Measurements from ENCODE around the gene TMEM256. TPM values are rescaled to one million over a fixed set of nuclear protein-coding genes. Genes with fewer than 3 reads are reported as not detected.
"Not testable (repeated sequence)": the region's sequence is repeated elsewhere in the genome, so short reads cannot be mapped to it uniquely, and the experiment has no call there.

TMEM256 gene
- total RNA-seq, 2 donors from 2014 or later = 78.9 to 114 TPM

DNA sequence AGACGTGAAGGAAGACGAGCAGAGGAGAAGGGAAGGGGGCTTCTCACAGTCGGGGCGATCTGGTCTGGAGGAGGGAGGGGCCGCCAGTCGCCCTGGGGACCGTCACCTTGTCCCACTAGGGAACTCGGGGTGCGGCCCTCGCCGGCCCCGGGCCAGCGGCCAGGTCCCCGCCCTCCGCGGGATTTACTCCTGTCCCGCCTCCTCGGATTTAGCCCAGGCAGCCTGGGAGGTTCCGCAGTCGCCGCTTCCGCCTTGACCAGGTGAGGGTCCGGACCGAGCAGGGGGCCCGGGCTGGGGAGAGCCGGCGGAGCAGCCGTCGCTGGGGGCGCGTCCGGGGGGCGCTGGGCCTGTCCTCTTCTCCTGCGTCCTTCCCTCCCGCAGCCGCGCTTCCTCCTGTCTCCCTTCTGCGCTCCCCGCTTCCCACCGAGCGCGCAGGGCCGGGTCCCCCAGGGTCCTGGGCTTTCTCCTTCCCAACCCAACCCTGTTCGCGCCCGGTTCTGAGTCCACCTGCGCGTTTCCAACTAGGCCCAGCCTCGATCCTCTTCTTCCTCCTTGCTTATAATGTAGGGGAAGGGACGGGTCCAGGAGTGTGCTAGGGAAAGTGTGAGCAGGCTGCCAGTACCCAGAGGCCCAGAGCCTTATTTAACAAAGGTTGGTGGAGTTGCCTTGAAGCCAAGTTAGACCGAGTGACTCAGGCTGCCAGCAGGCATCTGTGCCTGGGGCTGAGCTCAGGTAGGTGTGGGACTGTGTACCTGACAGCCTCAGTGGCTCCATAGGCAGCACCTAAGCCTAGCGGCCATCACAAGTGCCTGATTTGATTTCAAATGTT, 22.8 kb downstream of the TMEM256 start, which contains the start of gene TNK1:
Gene TNK1, plus strand, starts transcription at position 235 of the 829 bp plus-strand sequence. CDS start 1,838 bp downstream, outside the sequence.
- ATAC-seq (no peak), DNase-seq (ENCODE audit: low spot score in 2 of 2) (no peak)
- no peak within 1 kb of the TSS for H3K27ac Mint-ChIP-seq
- peaks cover 0 to 6% of the 10 kb centered on the region in 2 donors for H3K36me3 Mint-ChIP-seq
- H3K9me3 Mint-ChIP-seq = peaks cover 0 to 6% of the 10 kb centered on the region in 2 donors

DNA sequence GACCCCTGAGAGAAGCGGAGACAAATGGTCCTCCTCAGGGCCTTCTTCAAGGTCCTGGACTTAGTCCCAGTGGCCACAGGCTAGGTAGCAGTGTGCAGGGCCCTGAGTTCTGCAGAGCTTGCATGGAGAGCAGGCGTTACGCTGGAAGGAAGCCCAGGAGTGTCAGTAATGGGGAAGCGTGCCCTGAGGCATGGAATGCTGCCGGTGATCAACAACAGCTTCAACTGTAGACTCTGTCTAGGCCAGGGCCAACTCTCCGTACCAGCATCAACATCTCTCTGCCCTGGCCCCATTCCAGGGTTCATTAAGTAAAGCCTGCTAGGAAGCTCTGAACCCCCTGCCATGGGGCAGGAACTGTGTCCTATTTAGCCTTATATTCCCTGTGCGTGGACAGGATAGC, 23.6 kb downstream of the TMEM256 start:
- Mint-ChIP-seq H3K36me3 (peaks cover 0 to 6% of the 10 kb centered on the region in 2 donors), H3K9me3 (peaks cover 0 to 6% of the 10 kb centered on the region in 2 donors), H3K27ac (no peak overlapping the region)
- DNase-seq (ENCODE audit: low spot score in 2 of 2) = no peak
- ATAC-seq = no peak

DNA sequence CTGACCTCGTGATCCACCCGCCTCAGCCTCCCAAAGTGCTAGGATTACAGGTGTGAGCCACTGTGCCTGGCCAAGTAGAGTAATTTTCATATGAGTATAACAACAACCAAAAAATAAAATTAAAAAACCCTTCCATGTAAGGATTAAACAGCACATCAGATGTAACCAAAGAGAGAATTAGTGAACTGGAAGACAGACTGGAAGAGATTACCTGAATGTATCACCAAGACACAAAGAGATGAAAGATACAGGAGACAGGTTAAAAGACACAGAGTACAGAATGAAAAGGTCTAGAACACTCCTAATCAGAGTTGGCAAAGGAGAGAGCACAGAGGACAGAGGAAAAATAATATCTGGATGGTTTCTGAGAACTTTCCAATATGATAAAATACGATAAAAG, 24.8 kb downstream of the TMEM256 start:
- H3K27ac Mint-ChIP-seq = no peak overlapping the region
- ATAC-seq = no peak
- H3K36me3 Mint-ChIP-seq = peaks cover 0 to 6% of the 10 kb centered on the region in 2 donors
- H3K9me3 Mint-ChIP-seq = peaks cover 0 to 6% of the 10 kb centered on the region in 2 donors
- DNase-seq (ENCODE audit: low spot score in 2 of 2) = no peak

DNA sequence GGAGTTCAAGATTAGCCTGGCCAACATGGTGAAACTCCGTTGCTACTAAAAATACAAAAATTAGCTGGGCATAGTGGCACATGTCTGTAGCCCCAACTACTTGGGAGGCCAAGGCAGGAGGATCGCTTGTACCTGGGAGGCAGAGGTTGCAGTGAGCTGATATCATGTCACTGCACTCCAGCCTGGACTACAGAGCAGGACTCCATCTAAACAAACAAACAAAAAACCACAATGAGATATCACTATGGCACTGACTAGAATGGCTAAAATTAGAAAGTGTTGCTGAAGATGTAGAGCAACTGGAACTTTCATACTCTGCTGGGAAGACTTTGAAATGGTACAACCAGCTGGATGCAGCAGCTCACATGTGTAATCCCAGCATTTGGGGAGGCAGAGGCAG, 29.5 kb downstream of the TMEM256 start:
- peaks cover 0 to 5% of the 10 kb centered on the region in 2 donors for H3K9me3 Mint-ChIP-seq
- H3K36me3 Mint-ChIP-seq = peaks cover 0 to 5% of the 10 kb centered on the region in 2 donors
- DNase-seq (ENCODE audit: low spot score in 2 of 2) (no peak), ATAC-seq (no peak)
- no peak overlapping the region for H3K27ac Mint-ChIP-seq

GRCh38 chr17:7370853-7371252, 33.0 kb downstream of the TMEM256 start:
- Mint-ChIP-seq H3K9me3 (no peaks in the 10 kb centered on the region), H3K36me3 (no peaks in the 10 kb centered on the region), H3K27ac (no peak overlapping the region)
- no peak for ATAC-seq
- DNase-seq (ENCODE audit: low spot score in 2 of 2) = no peak

GRCh38 chr17:7369825-7370224, 34.1 kb downstream of the TMEM256 start:
- ATAC-seq (no peak), DNase-seq (ENCODE audit: low spot score in 2 of 2) (no peak)
- H3K27ac Mint-ChIP-seq = no peak overlapping the region
- no peaks in the 10 kb centered on the region for H3K9me3 Mint-ChIP-seq
- H3K36me3 Mint-ChIP-seq = no peaks in the 10 kb centered on the region

DNA sequence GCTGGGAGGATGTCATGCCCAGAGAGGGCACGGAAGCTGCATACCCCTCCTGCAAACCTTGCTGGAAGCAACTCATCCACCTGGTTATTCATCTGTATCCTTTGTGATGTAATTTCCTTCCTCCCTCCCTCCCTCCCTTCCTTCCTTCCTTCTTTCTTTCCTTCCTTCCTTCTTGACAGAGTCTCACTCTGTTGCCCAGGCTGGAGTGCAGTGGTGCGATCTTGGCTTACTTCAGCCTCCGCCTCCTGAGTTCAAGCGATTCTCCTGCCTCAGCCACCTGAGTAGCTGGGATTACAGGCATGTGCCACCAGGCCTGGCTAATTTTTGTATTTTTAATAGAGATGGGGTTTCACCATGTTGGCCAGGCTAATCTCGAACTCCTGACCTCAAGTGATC, 35.3 kb downstream of the TMEM256 start:
- ATAC-seq = not testable (repeated sequence)

DNA sequence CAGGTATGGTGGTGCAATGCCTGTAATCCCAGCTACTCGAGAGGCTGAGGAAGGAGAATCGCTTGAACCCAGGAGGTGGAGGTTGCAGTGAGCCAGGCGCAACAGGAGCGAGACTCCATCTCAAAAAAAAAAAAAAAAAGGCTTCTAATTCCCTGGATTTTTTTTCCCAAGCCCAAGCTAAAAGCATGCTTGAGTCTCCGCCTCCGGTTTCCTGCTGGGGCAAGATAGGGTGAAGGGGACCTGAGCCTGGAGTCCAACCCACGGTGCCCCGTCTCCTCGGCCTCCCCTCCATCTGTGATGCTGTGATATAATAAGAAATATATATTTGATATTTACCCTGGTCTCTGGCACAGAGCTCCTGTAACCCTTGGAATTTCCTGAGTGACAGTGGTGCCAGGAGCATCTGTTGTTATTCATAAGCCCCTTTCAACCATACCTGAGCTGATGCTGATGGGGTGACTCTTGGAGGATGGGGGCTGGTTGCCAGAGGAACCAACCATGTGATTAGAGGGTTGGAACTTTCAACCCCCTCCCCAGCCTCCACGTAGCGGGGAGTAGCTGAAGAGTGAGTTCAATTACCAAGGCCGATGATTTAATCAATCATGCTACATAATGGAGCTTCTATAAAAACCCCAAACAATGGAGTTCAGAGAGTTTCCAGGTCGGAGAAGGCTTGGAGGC, 35.8 kb downstream of the TMEM256 start:
- no peak for ATAC-seq
- no peaks in the 10 kb centered on the region for H3K36me3 Mint-ChIP-seq
- H3K27ac Mint-ChIP-seq = no peak overlapping the region

More for the DNA sequence above, 35.3 kb downstream of the TMEM256 start:
- not testable (repeated sequence) for H3K36me3 Mint-ChIP-seq; H3K27ac Mint-ChIP-seq; DNase-seq (ENCODE audit: low spot score in 2 of 2); H3K9me3 Mint-ChIP-seq

DNA sequence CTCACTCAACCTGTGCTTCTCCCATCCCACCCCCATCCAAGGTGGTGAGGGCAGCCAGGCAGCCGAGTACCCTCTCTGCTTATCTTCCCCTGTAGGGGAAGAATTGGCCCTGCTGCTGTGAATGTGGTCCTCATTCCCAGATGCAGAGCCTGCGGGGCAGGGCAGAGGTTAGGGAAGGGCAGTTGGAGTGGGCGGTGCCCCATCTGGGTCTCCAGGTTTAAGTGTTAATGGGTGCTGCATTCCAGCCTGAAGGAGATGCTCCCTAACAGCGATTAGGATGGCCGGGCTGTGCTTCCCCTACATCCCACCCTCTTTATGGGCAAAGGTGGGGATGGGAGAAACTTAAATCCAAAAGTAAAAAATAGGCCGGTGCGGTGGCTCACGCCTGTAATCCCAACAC, 36.8 kb downstream of the TMEM256 start:
- Mint-ChIP-seq H3K9me3 (no peaks in the 10 kb centered on the region), H3K36me3 (no peaks in the 10 kb centered on the region), H3K27ac (no peak overlapping the region)
- DNase-seq (ENCODE audit: low spot score in 2 of 2) = no peak
- ATAC-seq = no peak

More for the DNA sequence above, 35.8 kb downstream of the TMEM256 start:
- DNase-seq (ENCODE audit: low spot score in 2 of 2) = no peak
- H3K9me3 Mint-ChIP-seq = no peaks in the 10 kb centered on the region

- DNase-seq (ENCODE audit: low spot score in 2 of 2); ATAC-seq; H3K36me3 Mint-ChIP-seq; H3K27ac Mint-ChIP-seq; H3K9me3 Mint-ChIP-seq: not testable (repeated sequence)
These were observed 37.9 kb downstream of the TMEM256 start for GRCh38 chr17:7365963-7366362.

DNA sequence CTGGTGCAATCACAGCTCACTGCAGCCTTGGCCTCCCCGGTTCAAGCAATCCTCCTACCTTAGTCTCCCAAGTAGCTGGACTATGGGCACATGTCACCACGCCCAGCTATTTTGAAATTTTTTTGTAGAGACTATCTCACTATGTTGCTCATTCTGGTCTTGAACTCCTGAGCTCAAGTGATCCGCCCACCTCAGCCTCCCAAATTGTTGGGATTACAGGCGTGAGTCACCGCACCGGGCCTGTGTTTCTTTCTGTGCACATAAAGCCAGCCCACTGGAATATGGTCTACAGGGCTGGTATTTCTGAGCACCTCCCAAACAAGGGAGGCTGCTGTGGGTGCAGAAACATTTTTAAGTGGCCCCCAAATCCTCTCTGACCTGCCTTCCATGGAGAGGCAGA, 40.6 kb downstream of the TMEM256 start:
- DNase-seq (ENCODE audit: low spot score in 2 of 2) (no peak), ATAC-seq (no peak)
- H3K27ac Mint-ChIP-seq = no peak overlapping the region
- H3K36me3 Mint-ChIP-seq = no peaks in the 10 kb centered on the region
- no peaks in the 10 kb centered on the region for H3K9me3 Mint-ChIP-seq

- no peak for DNase-seq (ENCODE audit: low spot score in 2 of 2)
- Mint-ChIP-seq H3K36me3 (no peaks in the 10 kb centered on the region), H3K9me3 (no peaks in the 10 kb centered on the region), H3K27ac (no peak overlapping the region)
- ATAC-seq = no peak
These were observed 42.0 kb downstream of the TMEM256 start for GRCh38 chr17:7361906-7362305.

DNA sequence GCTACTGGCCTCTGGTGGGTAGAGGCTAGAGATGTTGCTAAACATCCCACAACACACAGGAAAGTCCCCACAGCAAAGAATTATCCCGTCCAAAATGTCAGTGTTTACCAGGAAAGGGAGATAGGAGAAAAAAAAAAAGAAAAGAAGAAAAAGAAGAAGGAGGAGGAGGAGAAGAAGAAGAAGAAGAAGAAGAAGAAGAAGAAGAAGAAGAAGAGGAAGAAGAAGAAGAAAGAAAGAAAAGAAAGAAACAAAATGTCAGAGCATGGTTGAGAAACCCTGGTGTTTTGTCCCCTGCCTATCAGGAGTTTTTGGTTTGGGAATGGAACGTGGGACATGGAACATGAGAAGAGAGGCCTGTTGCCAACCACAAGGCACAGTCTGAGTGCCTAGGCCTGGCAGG, 46.5 kb downstream of the TMEM256 start:
- Mint-ChIP-seq H3K27ac (no peak overlapping the region), H3K9me3 (no peaks in the 10 kb centered on the region), H3K36me3 (peaks cover 4 to 7% of the 10 kb centered on the region in 2 donors)
- DNase-seq (ENCODE audit: low spot score in 2 of 2) = no peak
- ATAC-seq = no peak

GRCh38 chr17:7356756-7357155, 47.1 kb downstream of the TMEM256 start:
- Mint-ChIP-seq H3K9me3 (no peaks in the 10 kb centered on the region), H3K27ac (no peak overlapping the region), H3K36me3 (peaks cover 4 to 8% of the 10 kb centered on the region in 2 donors)
- DNase-seq (ENCODE audit: low spot score in 2 of 2) = no peak
- ATAC-seq = no peak

- Mint-ChIP-seq H3K27ac (no peak overlapping the region), H3K9me3 (no peaks in the 10 kb centered on the region), H3K36me3 (peaks cover 4 to 13% of the 10 kb centered on the region in 2 donors)
- peak; percentile 50 to 69 for ATAC-seq
- DNase-seq (ENCODE audit: low spot score in 2 of 2) = peak; percentile 86 to 93
These were observed 47.8 kb downstream of the TMEM256 start for GRCh38 chr17:7356072-7356549.

DNA sequence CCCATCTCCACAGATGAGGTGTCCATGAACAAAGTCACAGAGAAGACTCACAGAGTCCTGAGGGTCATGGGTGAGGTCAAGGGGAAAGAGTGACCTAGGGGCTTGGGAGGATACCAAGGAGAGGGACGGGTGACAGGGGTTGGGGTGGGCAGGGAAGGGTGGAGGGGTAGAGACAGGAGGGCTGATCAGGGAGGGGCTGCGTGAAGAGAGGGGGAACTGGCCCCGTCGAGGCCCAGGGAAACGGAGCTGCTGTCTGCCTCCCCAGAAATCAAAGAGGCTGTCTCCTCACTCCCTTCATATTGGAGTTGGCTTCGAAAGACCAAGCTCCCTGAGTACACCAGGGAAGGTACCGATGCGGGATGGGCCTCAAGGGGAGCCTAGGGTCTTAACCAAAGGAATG, 48.3 kb downstream of the TMEM256 start:
- ATAC-seq = no peak
- Mint-ChIP-seq H3K36me3 (peaks cover 4 to 19% of the 10 kb centered on the region in 2 donors), H3K9me3 (no peaks in the 10 kb centered on the region), H3K27ac (no peak overlapping the region)
- no peak for DNase-seq (ENCODE audit: low spot score in 2 of 2)

GRCh38 chr17:7355053-7355452, 48.8 kb downstream of the TMEM256 start, which contains the start of gene TMEM95:
TSS of gene TMEM95 (plus strand) at chr17:7355156. CDS start at chr17:7355205, 49 bp downstream.
- H3K27ac Mint-ChIP-seq = peak within 1 kb of the TSS; percentile 14 to 29

More at GRCh38 chr17:7355053-7355452, 48.8 kb downstream of the TMEM256 start, which contains the start of gene TMEM95:
- DNase-seq (ENCODE audit: low spot score in 2 of 2) = no peak
- no peak for ATAC-seq
- Mint-ChIP-seq H3K9me3 (no peaks in the 10 kb centered on the region), H3K36me3 (peaks cover 4 to 24% of the 10 kb centered on the region in 2 donors)

Data from activated naive CD4-positive, alpha-beta T cell treated with anti-CD3 and anti-CD28 coated beads, Interleukin-2, amount 50 U/mL, for 72 hours (primary cell).